Measurements from ENCODE around the gene WDR13.

DNA sequence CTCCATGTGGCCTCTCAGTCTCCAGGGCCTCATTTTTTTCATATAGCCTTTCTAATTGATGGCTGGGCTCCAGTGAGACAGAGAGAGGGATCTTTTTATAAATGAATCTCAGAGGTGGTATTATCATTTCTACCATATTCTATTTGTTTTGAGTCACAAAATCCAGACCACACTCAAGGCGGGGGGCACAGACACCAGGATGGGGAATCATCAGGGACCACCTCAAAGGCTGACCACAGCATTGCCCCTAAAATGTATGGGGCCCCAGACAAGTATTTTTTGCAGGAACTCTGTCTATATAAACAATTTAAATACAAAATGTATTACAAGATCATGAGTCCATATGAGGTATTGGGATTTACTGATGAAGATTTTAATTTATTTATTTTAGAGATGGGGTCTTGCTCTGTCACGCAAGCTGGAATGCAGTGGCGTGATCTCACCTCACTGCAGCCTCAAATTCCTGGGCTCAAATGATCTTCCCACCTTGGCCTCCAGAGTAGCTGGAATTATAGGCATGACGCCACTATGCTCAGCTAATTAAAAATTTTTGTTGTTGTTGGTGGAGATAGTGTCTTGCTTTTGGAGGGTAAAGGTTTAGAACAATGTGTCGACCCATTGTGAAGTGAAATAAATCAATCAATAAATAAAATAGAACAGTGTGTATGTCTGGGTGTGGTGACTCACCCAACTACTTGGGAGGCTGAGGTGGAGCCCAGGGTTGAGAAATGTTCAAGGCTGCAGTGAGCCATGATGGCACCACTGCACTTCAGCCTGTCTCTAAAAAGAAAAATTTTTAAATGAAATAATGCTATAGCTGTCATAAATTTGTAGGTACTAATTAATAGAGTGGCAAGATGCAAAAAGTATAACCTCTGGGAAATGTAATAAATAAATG lies 29.4 kb downstream of the WDR13 start:
- TF ChIP-seq CTCF (conservative IDR thresholded peaks at IDR 0.05; ENCODE audit: low read depth, low read length) (no peak), EZH2phosphoT487 (IDR thresholded peaks at IDR 0.05; ENCODE audit: borderline replicate concordance, low read length) (no peak), EZH2 (IDR thresholded peaks at IDR 0.05; ENCODE audit: low read length, unreplicated experiment) (no peak)
